ENCODE data around the gene PSMB4.
"Not testable (repeated sequence)": the region's sequence is repeated elsewhere in the genome, so short reads cannot be mapped to it uniquely, and the experiment has no call there.

Gene PSMB4

GRCh38 chr1:151399324-151400171 lies at the start of gene PSMB4:
Gene PSMB4, plus strand, starts transcription at chr1:151399573. Its CDS starts 15 bp downstream, at chr1:151399588.
- peak; percentile 58 to 73 (median 69) for DNase-seq (ENCODE audit: low read depth in 3 of 3)

- not testable (repeated sequence) for DNase-seq (ENCODE audit: low read depth in 3 of 3)
Observed at GRCh38 chr1:151350323-151350722, 49.0 kb upstream of the PSMB4 start.

- no peak for DNase-seq (ENCODE audit: low read depth in 3 of 3)
Observed at GRCh38 chr1:151352021-151352718, 47.2 kb upstream of the PSMB4 start.

- DNase-seq (ENCODE audit: low read depth in 3 of 3) = no peak
Observed at GRCh38 chr1:151356696-151357095, 42.7 kb upstream of the PSMB4 start.

GRCh38 chr1:151361883-151362282 lies 37.5 kb upstream of the PSMB4 start:
- no peak for DNase-seq (ENCODE audit: low read depth in 3 of 3)

- DNase-seq (ENCODE audit: low read depth in 3 of 3) = no peak
Observed at GRCh38 chr1:151362308-151363155, 36.8 kb upstream of the PSMB4 start.

GRCh38 chr1:151364996-151365395 lies 34.4 kb upstream of the PSMB4 start:
- no peak for DNase-seq (ENCODE audit: low read depth in 3 of 3)

GRCh38 chr1:151367658-151368392 lies 31.5 kb upstream of the PSMB4 start:
- no peak for DNase-seq (ENCODE audit: low read depth in 3 of 3)

GRCh38 chr1:151368393-151369301 lies 30.7 kb upstream of the PSMB4 start:
- no peak for DNase-seq (ENCODE audit: low read depth in 3 of 3)

- DNase-seq (ENCODE audit: low read depth in 3 of 3) = no peak
Observed at GRCh38 chr1:151369302-151369610, 30.1 kb upstream of the PSMB4 start.

- no peak for DNase-seq (ENCODE audit: low read depth in 3 of 3)
Observed at GRCh38 chr1:151369621-151370048, 29.7 kb upstream of the PSMB4 start.

GRCh38 chr1:151370211-151370911 lies 29.0 kb upstream of the PSMB4 start:
- no peak for DNase-seq (ENCODE audit: low read depth in 3 of 3)

GRCh38 chr1:151371370-151372057 lies 27.9 kb upstream of the PSMB4 start:
- DNase-seq (ENCODE audit: low read depth in 3 of 3) = no peak

- no peak for DNase-seq (ENCODE audit: low read depth in 3 of 3)
Observed at GRCh38 chr1:151372058-151372934, 27.1 kb upstream of the PSMB4 start, which contains the start of gene SELENBP1. Gene SELENBP1, minus strand, starts transcription at chr1:151372705. Its CDS starts 64 bp downstream, at chr1:151372641.

GRCh38 chr1:151373196-151373595 lies 26.2 kb upstream of the PSMB4 start:
- DNase-seq (ENCODE audit: low read depth in 3 of 3) = no peak

GRCh38 chr1:151377150-151377884 lies 22.1 kb upstream of the PSMB4 start:
- no peak for DNase-seq (ENCODE audit: low read depth in 3 of 3)

- no peak for DNase-seq (ENCODE audit: low read depth in 3 of 3)
Observed at GRCh38 chr1:151384584-151384983, 14.8 kb upstream of the PSMB4 start.

Measured in stimulated activated CD4-positive, alpha-beta T cell treated with anti-CD3 and anti-CD28 coated beads, TNF-alpha, amount 100 ng/mL, for 24 hours (primary cell).